HG02852 (cell line): ENCODE measurements around the gene XYLB.

ENCODE experiments used
- ATAC-seq: cut with Tn5 transposase; IDR thresholded peaks from one replicate; pipeline ENCODE4 v1.9.1; 2021; ENCODE audit warnings: mild to moderate bottlenecking, moderate library complexity; ENCODE audit not compliant: unreplicated experiment

Gene XYLB

DNA sequence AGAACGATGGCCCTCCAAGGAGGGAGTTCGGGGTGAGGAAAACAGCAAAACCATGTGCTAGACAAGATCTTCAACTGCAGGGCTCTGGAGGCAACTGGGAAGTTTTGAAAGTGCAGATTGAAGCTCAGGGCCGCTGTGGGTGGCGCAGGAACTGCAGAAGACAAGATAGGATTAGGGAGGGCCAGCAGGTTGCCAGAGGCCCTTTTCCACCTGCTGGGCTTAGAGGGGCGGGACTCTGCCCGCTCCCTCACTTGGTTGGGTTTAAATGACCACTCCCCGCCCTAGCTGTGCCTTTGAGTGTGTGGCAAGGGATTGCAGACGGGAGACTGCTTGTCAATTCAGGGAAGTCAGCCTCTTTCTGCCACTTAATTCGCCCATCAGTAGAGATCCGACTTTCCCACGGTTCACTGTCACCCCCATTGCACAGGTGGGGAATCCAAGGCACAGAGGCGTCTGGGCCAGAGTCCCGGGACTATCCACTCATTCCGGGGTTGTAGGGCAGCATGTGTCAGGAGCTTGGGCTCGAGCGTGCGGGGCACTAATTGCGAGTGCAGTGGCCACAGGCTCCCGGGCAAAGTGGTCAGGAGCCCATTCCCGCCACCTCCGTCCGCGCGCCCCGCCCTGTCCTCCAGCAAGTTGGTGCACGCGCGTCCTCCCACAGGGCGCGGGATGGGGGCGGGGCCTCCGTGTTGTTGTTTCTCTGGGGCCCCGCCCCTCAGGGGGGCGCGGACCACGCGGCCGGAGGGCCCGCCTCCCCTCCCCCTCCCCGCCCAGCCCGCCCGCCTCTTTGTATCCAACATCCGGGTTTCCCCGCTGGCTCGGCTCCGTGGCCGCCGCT lies 106.7 kb downstream of the XYLB start, which contains the start of gene ACVR2B:
Gene ACVR2B (plus strand): TSS at position 816 of the 838 bp plus-strand sequence. CDS start 433 bp downstream, outside the sequence.
- ATAC-seq, result peak; percentile 61

DNA sequence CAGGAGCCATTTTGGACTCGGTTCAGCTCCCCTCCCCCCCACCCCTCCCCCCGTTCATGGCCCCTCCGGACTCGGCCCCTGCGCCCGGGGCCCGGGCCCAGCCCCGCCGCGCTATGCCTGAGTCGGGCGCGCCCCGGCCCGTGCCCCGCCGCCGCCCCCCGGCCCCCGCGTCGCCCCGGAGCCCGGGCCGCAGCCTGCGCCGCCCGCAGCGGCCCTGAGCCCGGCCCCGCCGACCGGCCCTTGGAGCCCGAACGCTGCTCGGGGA lies 107.3 kb downstream of the XYLB start:
- ATAC-seq, result no peak

DNA sequence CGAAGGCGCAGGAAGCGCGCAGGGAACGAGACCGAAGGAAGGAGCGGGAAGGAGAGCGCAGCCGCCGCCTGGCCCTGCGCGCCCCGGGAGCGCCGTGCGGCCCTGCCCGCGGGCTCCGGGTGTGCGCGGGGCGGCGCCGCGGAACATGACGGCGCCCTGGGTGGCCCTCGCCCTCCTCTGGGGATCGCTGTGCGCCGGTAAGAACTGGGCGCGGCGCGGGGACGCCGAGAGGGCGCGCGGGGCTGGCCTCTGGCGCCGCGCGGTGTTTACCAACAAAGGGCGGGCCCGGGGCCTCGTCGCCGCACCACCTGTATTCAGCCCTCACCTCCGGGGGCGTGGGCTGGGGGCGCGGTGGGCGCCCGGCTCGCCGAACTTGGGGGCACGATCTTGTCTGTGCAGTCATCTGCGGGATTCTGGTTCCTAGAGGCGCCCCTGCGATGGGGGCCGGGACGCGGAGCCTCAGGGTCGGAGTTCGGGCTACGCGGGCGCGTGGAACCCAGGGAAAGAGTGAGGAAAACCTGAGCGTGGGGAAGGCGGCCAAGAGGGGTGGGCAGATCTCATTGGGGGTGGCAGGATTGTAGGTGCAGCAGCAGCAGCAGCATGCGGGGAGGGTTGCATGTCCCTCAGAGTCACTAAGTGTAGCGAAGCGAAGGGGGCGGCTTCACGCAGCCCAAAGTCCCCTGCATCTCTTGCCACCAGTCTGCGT lies 107.7 kb downstream of the XYLB start:
- peak; percentile 35 for ATAC-seq

DNA sequence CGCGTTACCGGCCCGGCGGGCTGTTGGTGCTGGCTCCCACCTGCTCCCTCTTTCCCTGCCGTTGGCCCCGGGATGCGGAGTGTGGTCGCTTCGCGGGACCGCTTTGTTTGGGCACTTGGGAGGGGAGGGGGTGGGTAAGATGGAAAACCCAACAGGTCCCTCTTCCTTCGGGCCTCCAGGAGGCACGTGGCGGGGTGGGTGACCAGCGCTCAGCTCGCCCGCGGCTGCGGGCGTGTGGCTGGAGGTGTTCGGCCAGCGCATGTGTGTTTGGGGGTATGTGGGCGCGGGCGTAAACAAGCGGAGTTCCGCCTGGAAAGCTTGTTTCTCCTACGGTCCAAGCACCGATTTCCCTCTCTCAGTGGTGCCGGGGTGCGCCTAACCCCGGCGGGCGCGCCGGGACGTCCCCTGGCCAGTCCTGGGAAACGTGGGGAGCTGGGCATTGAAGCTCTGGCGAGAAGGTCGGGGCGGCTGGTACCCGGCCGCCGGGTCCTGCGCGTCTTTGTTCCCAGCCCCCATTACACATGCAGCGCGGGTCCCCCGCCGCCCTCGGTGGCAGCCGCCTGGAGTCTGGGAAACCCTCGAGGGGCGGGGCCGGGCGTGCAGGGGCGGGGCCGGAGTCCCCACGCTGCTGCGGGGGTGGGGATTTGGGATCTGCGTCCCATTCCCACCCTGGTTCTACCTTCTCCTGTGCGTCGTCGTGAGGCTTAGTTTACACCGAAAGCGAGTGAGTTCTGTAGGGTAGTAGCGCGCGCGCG lies 108.5 kb downstream of the XYLB start:
- peak; percentile 32 for ATAC-seq

DNA sequence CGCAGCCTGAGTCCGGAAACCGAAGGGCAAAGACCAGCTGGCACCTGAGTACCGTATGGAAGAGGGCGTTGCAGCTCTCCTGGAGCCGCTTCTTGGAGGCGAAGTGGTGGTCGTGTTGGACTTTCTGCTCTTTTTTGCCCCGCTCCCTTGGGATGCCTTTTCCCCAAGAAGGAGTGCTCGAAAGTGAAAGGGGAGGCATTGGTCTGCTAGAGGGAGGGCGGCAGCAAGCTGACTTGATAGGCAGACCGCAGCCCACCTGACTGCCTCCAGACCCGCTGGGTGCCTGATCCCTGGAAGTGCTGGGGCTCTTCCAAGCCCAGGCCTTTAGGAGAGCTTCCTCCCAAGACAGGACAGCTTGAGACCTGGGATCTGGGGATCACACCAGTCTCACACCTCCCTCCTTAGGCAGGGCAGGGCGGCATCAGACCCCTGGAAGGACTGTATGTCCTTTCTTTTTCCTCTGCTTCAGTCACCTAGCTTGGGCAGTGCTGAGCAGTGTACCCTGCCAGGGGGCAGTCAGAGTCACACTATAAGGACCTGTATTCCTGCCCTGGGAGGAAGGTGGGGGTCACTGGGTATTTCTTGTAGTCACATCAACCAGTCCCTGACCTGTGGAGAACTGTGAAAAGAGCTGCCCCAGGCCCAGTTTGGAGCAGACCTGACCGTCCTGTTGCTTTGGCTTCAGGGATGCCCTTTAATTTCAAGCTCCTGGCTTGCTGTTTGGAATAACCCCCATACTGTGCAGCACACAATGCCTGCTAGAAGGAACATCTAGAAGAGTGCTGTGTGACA lies 109.2 kb downstream of the XYLB start:
- peak; percentile 14 for ATAC-seq

DNA sequence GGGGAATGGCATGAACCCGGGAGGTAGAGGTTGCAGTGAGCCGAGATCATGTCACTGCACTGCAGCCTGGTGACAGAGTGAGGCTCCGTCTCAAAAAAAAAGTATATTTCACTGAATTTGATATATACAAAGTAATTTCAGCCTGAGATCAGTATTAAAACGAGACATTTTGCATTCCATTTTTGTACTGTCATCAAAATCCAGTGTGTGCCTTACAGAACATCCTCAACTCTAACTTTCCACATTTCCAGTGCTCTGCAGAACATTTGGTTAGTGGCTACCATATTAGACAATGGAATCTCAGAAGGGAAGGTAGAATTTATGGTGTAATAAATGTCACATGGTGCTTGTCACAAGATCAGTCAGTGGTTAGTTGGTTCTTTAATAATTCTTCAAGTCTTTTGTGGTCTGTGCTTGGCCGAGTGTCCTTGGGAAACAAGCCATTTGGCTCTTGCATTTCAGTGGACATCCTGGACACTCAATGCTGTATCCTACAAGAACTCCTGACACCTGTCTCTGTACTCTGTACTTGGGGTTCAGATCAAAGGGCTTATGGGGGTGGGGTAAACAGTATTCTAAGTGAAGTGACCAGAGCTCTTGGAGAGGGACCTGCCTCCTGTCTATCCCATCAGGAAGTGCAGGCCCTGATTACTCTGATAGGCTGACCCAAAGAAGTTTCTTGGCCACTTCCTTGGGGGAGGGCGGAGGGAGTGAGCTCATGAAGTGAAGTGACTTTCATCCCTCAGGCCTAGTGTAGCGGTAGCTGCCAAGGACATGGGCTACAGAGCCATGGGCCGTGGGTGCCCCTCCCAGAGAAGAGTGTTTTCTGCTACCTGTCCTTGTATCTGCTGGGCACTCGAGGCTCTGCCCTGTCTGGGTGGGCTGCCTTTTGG lies 110.8 kb downstream of the XYLB start:
- ATAC-seq, result no peak

DNA sequence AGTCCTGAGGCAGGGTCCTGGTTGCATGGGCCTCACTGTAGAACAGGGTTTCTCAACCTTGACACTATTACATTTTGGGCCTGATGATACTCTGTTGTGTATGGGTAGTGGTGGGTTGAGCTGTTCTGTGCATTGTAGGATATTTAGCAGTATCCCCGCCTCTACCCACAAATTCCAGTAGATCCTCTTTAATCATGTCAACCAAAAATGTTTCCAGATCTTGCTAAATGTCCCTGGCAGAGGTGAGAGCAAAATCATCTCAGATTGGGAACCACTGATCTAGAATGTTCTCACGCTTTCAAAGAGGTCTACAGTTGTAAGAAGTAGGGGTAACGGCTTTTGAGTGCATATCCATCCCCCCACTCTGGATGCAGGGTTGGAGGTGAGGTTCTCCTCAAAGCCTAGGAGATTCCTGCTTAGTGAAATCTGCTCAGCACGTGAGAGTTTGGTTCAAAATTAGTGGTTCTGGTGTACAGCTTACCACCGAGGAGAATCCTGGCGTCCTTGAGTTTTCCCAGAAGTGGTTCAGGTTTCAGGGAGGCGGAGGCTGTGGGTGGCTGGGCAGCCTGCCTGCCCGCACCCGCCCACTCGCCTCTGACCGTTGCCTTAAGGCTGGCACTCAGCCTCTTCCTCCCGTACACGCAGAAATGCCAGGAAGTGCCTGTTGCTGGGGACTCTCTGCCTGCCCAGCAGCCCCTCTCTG lies 112.4 kb downstream of the XYLB start:
- ATAC-seq, result no peak

DNA sequence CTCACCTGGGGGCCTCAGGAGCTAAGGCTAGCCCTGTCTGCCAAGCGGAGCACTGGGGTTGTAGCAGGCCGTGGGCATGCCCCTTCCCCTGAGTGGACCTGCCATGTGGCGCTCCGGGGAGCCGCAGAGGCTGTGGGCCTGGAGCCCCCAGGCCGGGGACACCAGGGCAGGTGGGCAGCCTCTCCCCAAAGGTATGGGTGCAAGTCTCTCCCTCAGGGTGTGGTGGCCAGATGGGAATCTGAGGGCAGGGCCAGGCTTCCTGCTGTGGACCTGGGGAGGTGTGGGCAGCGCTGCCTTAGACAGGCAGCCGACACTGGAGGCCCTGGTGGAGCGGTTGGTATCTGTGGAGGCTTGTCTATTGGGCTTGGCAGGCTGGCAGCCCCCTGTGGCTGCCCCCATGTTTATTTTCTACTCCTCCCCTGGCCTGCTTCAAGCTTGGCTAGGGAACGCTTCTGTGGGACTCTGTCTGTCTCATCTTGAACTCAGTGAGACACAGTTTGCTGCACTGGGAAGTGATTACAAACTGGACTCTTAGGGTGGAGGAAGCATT lies 113.0 kb downstream of the XYLB start:
- ATAC-seq, result no peak

DNA sequence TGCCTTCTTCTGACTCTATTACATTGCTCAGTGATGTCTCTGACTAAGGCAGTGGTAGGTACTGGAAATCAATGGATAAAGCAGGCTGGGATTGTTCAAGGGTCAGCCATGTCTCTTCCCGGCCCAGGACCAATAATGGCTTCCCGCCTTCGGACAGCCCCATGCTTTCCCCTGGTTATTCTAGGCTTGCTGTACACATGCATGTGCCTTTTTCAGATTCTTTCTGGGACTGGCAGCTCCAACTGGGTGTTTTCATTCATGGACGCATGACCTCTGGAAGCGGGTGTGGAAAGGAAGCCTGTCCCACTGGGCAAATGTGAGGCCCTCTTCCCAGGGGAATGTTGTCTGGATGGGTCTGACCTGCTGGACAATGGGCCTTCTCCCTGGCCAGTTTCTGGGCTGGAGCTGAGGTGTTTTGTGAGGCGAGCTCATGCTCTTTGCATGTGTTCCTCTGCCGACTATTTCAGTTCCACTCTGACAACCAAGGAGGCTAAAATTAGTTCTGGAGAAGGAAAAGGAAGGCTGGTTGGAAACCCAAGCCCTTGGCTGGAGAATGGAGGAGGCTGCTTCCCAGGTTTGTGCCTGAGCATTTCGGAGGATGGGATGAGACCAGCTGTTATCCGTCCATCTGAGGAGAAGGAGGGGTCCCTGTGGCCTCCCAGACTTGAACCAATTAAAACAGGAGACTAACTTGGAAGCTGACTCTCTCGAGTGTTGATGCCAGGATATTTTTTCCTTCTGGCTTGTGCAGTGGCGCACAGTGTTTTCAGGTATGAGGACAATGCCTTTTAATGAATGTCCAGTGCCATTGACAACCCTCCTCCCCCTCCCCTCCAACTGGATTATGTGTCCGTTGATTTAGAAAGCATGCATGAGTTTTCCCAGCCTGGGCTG lies 114.0 kb downstream of the XYLB start:
- no peak for ATAC-seq
